HepG2 (cell line): ENCODE data around the gene SFI1. TPM values are rescaled to one million over a fixed set of nuclear protein-coding genes. Genes with fewer than 3 reads are reported as not detected.

Source experiments
- AGO2 ChIP-seq: fragments of 200-400 bp; formaldehyde crosslinking; optimal IDR thresholded peaks from 2 replicates; pipeline ENCODE3; 2017; ENCODE audit warnings: mild to moderate bottlenecking, low read depth, low read length, moderate library complexity
- ATAD3A ChIP-seq: sonication (generic); formaldehyde crosslinking; IDR thresholded peaks from 2 replicates; pipeline ENCODE4 v1.4.0; 2020; ENCODE audit warnings: missing genetic modification reagents
- KDM6A ChIP-seq: IDR thresholded peaks from 2 replicates; pipeline ENCODE4 v1.6.1; 2016; ENCODE audit warnings: low read depth
- NFE2L2 ChIP-seq: fragments of 150-350 bp; IDR thresholded peaks from 2 replicates; pipeline ENCODE4 v1.6.1; 2014; ENCODE audit warnings: low read length
- NFIB ChIP-seq: sonication (generic); formaldehyde crosslinking; IDR thresholded peaks from 2 replicates; pipeline ENCODE4 v1.9.0; 2021; ENCODE audit warnings: missing genetic modification reagents, mild to moderate bottlenecking, borderline replicate concordance
- POLR2G ChIP-seq: fragments of 200-400 bp; formaldehyde crosslinking; IDR thresholded peaks from 2 replicates; pipeline ENCODE4 v1.6.1; 2018; ENCODE audit warnings: mild to moderate bottlenecking, low read depth, low read length, moderate library complexity
- SP140L ChIP-seq: sonication (generic); formaldehyde crosslinking; IDR thresholded peaks from 2 replicates; pipeline ENCODE4 v1.4.0; 2020; ENCODE audit warnings: missing genetic modification reagents, borderline replicate concordance
- SP4 ChIP-seq: sonication (generic); formaldehyde crosslinking; IDR thresholded peaks from 2 replicates; pipeline ENCODE4 v1.8.1; 2023; ENCODE audit warnings: mild to moderate bottlenecking, missing genetic modification reagents
- ZNF33A ChIP-seq: sonication (generic); formaldehyde crosslinking; IDR thresholded peaks from 2 replicates; pipeline ENCODE4 v1.5.1; 2020; ENCODE audit warnings: missing genetic modification reagents, mild to moderate bottlenecking, moderate library complexity, borderline replicate concordance
- ZNF431 ChIP-seq: sonication (generic); formaldehyde crosslinking; IDR thresholded peaks from 2 replicates; pipeline ENCODE4 v1.9.0; 2022; ENCODE audit warnings: missing genetic modification reagents, low read depth, mild to moderate bottlenecking, borderline replicate concordance
- ZNF629 ChIP-seq: sonication (generic); formaldehyde crosslinking; conservative IDR thresholded peaks from 2 replicates; pipeline ENCODE4 v1.5.0; 2020; ENCODE audit warnings: missing genetic modification reagents
- polyA plus RNA-seq, 8 experiments: library from polyadenylated mRNA; depleted of rRNA in 3 of 8; stranded (reverse) in 7 of 8; unstranded in 1 of 8; fragments of >200 nt; fragmentation: Illumina TruSeq in 4 of 8; extraction: Trizol in 4 of 8; gene quantifications; 2 replicates each; pipeline versions ENCODE4 v1.2.1 to v1.2.3, GENCODE V29; 2011 to 2016; ENCODE audit warnings: low read depth in 4 of 8, missing spikeins in 1 of 8, mixed read lengths in 1 of 8; ENCODE audit not compliant: insufficient read depth in 1 of 8
- total RNA-seq, 5 experiments: library from RNA; depleted of rRNA; stranded (reverse); fragments of >200 nt; fragmentation: Illumina TruSeq; extraction: Trizol; gene quantifications; 2 replicates each; pipeline ENCODE4 v1.2.3, GENCODE V29; 2016; ENCODE audit warnings: low read depth in 1 of 5
- TF ChIP-seq, protein P1 (sequence below): sonication (generic); formaldehyde crosslinking; IDR thresholded peaks from 2 replicates; pipeline ENCODE4 v1.4.0; 2020; ENCODE audit warnings: missing genetic modification reagents, borderline replicate concordance
- TF ChIP-seq, protein P2 (sequence below): sonication (generic); formaldehyde crosslinking; IDR thresholded peaks from 2 replicates; pipeline ENCODE4 v1.5.0; 2020; ENCODE audit warnings: mild to moderate bottlenecking, missing genetic modification reagents, borderline replicate concordance
- TF ChIP-seq, protein P3 (sequence below): sonication (generic); formaldehyde crosslinking; IDR thresholded peaks from 2 replicates; pipeline ENCODE4 v1.4.0; 2020; ENCODE audit warnings: missing genetic modification reagents
- TF ChIP-seq, protein P4 (sequence below): IDR thresholded peaks from 2 replicates; pipeline ENCODE4 v1.6.1; 2016; ENCODE audit warnings: mild to moderate bottlenecking, missing biosample characterization, missing genetic modification reagents
- TF ChIP-seq, protein P5 (sequence below): IDR thresholded peaks from 2 replicates; pipeline ENCODE4 v1.6.1; 2016; ENCODE audit warnings: mild to moderate bottlenecking
- TF ChIP-seq, protein P6 (sequence below): sonication (generic); formaldehyde crosslinking; IDR thresholded peaks from 2 replicates; pipeline ENCODE4 v1.9.0; 2021; ENCODE audit warnings: missing genetic modification reagents, mild to moderate bottlenecking, borderline replicate concordance

The SFI1 gene
- total and polyA plus RNA-seq, 2 of the 13 experiments (the other 11 are each of a cell fraction or from before 2014, with no cell fraction given) = 20.5 to 40.1 TPM

DNA sequence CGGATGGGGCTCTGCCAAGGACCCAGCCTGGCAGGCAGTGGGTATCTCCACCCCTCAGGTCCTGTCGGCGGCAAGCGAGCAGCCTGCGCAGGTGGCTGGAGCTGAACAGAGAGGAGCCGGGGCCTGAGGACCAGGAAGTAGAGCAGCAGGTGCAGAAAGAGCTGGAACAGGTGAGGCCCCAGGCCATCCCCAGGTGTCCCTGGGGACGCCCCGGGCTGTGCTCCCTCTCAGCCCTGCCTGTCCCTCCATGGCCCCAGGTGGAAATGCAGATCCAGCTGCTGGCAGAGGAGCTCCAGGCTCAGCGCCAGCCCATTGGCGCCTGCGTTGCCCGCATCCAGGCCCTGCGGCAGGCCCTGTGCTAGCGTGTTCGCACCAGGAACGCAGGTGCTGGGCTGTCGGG lies 121.7 kb downstream of the SFI1 start (continued):
- TF ChIP-seq, protein P1, sequence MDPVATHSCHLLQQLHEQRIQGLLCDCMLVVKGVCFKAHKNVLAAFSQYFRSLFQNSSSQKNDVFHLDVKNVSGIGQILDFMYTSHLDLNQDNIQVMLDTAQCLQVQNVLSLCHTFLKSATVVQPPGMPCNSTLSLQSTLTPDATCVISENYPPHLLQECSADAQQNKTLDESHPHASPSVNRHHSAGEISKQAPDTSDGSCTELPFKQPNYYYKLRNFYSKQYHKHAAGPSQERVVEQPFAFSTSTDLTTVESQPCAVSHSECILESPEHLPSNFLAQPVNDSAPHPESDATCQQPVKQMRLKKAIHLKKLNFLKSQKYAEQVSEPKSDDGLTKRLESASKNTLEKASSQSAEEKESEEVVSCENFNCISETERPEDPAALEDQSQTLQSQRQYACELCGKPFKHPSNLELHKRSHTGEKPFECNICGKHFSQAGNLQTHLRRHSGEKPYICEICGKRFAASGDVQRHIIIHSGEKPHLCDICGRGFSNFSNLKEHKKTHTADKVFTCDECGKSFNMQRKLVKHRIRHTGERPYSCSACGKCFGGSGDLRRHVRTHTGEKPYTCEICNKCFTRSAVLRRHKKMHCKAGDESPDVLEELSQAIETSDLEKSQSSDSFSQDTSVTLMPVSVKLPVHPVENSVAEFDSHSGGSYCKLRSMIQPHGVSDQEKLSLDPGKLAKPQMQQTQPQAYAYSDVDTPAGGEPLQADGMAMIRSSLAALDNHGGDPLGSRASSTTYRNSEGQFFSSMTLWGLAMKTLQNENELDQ (CRISPR knock-in tag) = no peak
- TF ChIP-seq, protein P2, sequence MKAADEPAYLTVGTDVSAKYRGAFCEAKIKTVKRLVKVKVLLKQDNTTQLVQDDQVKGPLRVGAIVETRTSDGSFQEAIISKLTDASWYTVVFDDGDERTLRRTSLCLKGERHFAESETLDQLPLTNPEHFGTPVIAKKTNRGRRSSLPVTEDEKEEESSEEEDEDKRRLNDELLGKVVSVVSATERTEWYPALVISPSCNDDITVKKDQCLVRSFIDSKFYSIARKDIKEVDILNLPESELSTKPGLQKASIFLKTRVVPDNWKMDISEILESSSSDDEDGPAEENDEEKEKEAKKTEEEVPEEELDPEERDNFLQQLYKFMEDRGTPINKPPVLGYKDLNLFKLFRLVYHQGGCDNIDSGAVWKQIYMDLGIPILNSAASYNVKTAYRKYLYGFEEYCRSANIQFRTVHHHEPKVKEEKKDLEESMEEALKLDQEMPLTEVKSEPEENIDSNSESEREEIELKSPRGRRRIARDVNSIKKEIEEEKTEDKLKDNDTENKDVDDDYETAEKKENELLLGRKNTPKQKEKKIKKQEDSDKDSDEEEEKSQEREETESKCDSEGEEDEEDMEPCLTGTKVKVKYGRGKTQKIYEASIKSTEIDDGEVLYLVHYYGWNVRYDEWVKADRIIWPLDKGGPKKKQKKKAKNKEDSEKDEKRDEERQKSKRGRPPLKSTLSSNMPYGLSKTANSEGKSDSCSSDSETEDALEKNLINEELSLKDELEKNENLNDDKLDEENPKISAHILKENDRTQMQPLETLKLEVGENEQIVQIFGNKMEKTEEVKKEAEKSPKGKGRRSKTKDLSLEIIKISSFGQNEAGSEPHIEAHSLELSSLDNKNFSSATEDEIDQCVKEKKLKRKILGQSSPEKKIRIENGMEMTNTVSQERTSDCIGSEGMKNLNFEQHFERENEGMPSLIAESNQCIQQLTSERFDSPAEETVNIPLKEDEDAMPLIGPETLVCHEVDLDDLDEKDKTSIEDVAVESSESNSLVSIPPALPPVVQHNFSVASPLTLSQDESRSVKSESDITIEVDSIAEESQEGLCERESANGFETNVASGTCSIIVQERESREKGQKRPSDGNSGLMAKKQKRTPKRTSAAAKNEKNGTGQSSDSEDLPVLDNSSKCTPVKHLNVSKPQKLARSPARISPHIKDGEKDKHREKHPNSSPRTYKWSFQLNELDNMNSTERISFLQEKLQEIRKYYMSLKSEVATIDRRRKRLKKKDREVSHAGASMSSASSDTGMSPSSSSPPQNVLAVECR (CRISPR knock-in tag) = no peak
- 0 out of 2 replicates have a peak, but pooled peaks have one; percentile 23 for TF ChIP-seq POLR2G
- TF ChIP-seq SP4 = no peak
- no peak for TF ChIP-seq ZNF629
- no peak for TF ChIP-seq SP140L (CRISPR knock-in tag)
- no peak for TF ChIP-seq ATAD3A
- TF ChIP-seq ZNF33A (CRISPR knock-in tag) = no peak
- peak; percentile 97 for TF ChIP-seq AGO2
- TF ChIP-seq, protein P3, sequence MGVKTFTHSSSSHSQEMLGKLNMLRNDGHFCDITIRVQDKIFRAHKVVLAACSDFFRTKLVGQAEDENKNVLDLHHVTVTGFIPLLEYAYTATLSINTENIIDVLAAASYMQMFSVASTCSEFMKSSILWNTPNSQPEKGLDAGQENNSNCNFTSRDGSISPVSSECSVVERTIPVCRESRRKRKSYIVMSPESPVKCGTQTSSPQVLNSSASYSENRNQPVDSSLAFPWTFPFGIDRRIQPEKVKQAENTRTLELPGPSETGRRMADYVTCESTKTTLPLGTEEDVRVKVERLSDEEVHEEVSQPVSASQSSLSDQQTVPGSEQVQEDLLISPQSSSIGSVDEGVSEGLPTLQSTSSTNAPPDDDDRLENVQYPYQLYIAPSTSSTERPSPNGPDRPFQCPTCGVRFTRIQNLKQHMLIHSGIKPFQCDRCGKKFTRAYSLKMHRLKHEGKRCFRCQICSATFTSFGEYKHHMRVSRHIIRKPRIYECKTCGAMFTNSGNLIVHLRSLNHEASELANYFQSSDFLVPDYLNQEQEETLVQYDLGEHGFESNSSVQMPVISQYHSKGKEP (CRISPR knock-in tag) = no peak
- TF ChIP-seq, protein P4, sequence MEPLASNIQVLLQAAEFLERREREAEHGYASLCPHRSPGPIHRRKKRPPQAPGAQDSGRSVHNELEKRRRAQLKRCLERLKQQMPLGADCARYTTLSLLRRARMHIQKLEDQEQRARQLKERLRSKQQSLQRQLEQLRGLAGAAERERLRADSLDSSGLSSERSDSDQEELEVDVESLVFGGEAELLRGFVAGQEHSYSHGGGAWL = no peak
- TF ChIP-seq, protein P5, sequence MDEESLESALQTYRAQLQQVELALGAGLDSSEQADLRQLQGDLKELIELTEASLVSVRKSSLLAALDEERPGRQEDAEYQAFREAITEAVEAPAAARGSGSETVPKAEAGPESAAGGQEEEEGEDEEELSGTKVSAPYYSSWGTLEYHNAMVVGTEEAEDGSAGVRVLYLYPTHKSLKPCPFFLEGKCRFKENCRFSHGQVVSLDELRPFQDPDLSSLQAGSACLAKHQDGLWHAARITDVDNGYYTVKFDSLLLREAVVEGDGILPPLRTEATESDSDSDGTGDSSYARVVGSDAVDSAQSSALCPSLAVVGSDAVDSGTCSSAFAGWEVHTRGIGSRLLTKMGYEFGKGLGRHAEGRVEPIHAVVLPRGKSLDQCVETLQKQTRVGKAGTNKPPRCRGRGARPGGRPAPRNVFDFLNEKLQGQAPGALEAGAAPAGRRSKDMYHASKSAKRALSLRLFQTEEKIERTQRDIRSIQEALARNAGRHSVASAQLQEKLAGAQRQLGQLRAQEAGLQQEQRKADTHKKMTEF = no peak
- TF ChIP-seq ZNF431 = no peak
- no peak for TF ChIP-seq KDM6A (CRISPR knock-in tag)
- TF ChIP-seq NFIB (CRISPR knock-in tag) = no peak
- no peak for TF ChIP-seq NFE2L2
- TF ChIP-seq, protein P6, sequence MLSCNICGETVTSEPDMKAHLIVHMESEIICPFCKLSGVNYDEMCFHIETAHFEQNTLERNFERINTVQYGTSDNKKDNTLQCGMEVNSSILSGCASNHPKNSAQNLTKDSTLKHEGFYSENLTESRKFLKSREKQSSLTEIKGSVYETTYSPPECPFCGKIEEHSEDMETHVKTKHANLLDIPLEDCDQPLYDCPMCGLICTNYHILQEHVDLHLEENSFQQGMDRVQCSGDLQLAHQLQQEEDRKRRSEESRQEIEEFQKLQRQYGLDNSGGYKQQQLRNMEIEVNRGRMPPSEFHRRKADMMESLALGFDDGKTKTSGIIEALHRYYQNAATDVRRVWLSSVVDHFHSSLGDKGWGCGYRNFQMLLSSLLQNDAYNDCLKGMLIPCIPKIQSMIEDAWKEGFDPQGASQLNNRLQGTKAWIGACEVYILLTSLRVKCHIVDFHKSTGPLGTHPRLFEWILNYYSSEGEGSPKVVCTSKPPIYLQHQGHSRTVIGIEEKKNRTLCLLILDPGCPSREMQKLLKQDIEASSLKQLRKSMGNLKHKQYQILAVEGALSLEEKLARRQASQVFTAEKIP = no peak
